HCT116 (cell line): ENCODE results near the gene FLYWCH1. TPM values are rescaled to one million over a fixed set of nuclear protein-coding genes. Genes with fewer than 3 reads are reported as not detected.

Source experiments
- ATAC-seq: fragments of 200-7000 bp; cut with Tn5 transposase; 2 replicates; pipeline ENCODE4 v1.9.1; 2020; ENCODE audit warnings: mild to moderate bottlenecking, moderate library complexity
- BruUV-seq: library from RNA; stranded (reverse); fragments of 400-500 nt; replicated peaks from 2 replicates; lab custom pipeline; 2021; lab: Mats Ljungman, UMichigan
- CTCF ChIA-PET: fragments of 300-600 bp; sonication (Branson Sonifier 250); formaldehyde crosslinking; loops from one replicate; lab custom pipeline; 2021; ENCODE audit warnings: antibody characterized with exemption; lab: Charles Lee
- POLR2A ChIA-PET: fragments of 300-600, 350-600 bp; sonication (Branson Sonifier 250); formaldehyde crosslinking; loops from one replicate; lab custom pipeline; 2021; ENCODE audit warnings: antibody characterized with exemption; lab: Charles Lee
- RAD21 ChIA-PET, 2 experiments: fragments of 300-600 bp; sonication (Branson Sonifier 250); formaldehyde crosslinking; loops; one replicate each; lab custom pipeline; 2023; ENCODE audit warnings: low total read pairs in 2 of 2; ENCODE audit not compliant: uncharacterized antibody in 2 of 2, unreplicated experiment in 2 of 2, low non-redundant PET in 1 of 2; lab: Charles Lee
- DNase-seq: peaks from one replicate; pipeline ENCODE4 v3.0.0-alpha.2; 2010; ENCODE audit warnings: low read depth, low spot score
- H2AFZ ChIP-seq: fragments of 200-600 bp; shearing (Covaris generic), sonication (generic); 2 replicates; pipeline ENCODE4 v1.6.1; 2017; ENCODE audit warnings: low read depth, mixed run types, mixed read lengths, antibody characterized with exemption, low read length; ENCODE audit not compliant: poor library complexity, severe bottlenecking
- H3K27ac ChIP-seq: 2 replicates; pipeline ENCODE4 v1.5.1; 2012; ENCODE audit warnings: low read depth, low read length
- H3K27me3 ChIP-seq: fragments of 200-600 bp; sonication (generic); 2 replicates; pipeline ENCODE4 v1.6.1; 2016; ENCODE audit warnings: mixed run types, low read length, mixed read lengths; ENCODE audit not compliant: insufficient read depth
- H3K36me3 ChIP-seq, 2 experiments: fragments of 200-500 bp in 1 of 2; fragments of 200-600 bp in 1 of 2; sonication (Bioruptor generic) in 1 of 2; sonication (generic) in 1 of 2; 2 replicates each; pipeline versions ENCODE4 v1.5.1 to v1.6.1; 2014 to 2016; ENCODE audit warnings: low read length in 2 of 2, inconsistent platforms in 1 of 2, mixed read lengths in 1 of 2, mixed run types in 1 of 2; ENCODE audit not compliant: insufficient read depth in 2 of 2, control insufficient read depth in 1 of 2
- H3K4me1 ChIP-seq, 2 experiments: fragments of 200-600 bp in 1 of 2; sonication (generic) in 1 of 2; 2 replicates each; pipeline versions ENCODE4 v1.5.1 to v1.6.1; 2012 to 2017; ENCODE audit warnings: low read length in 2 of 2, inconsistent platforms in 1 of 2, mild to moderate bottlenecking in 1 of 2, mixed read lengths in 1 of 2, mixed run types in 1 of 2, moderate library complexity in 1 of 2; ENCODE audit not compliant: insufficient read depth in 2 of 2, control insufficient read depth in 1 of 2
- H3K4me2 ChIP-seq: fragments of 200-600 bp; sonication (generic); 2 replicates; pipeline ENCODE4 v1.6.1; 2017; ENCODE audit warnings: mixed run types, low read length, mixed read lengths
- H3K4me3 ChIP-seq, 2 experiments: fragments of 200-600 bp in 1 of 2; sonication (generic) in 1 of 2; replicated peaks in 1 of 2; 2 replicates each; pipeline ENCODE4 v1.5.1; 2011 to 2016; ENCODE audit warnings: low read length in 2 of 2, control low read depth in 1 of 2, low read depth in 1 of 2, mild to moderate bottlenecking in 1 of 2, mixed read lengths in 1 of 2, mixed run types in 1 of 2
- H3K79me2 ChIP-seq: fragments of 200-600 bp; sonication (generic); 2 replicates; pipeline ENCODE4 v1.6.1; 2017; ENCODE audit warnings: mild to moderate bottlenecking, mixed run types, low read length, moderate library complexity, mixed read lengths; ENCODE audit not compliant: insufficient read depth
- H3K9ac ChIP-seq: fragments of 200-600 bp; sonication (generic); 2 replicates; pipeline ENCODE4 v1.6.1; 2016; ENCODE audit warnings: low read length, mixed read lengths
- H3K9me2 ChIP-seq: fragments of 200-600 bp; sonication (generic), shearing (Covaris generic); 2 replicates; pipeline ENCODE4 v1.6.1; 2017; ENCODE audit warnings: mixed run types, mild to moderate bottlenecking, moderate library complexity; ENCODE audit not compliant: insufficient read depth
- H3K9me3 ChIP-seq, 2 experiments: fragments of 200-500 bp in 1 of 2; fragments of 200-600 bp in 1 of 2; sonication (Bioruptor generic) in 1 of 2; sonication (generic) in 1 of 2; 2 replicates each; pipeline ENCODE4 v1.6.1; 2014 to 2017; ENCODE audit warnings: low read length in 2 of 2, mixed read lengths in 2 of 2, inconsistent platforms in 1 of 2, low read depth in 1 of 2, mild to moderate bottlenecking in 1 of 2, mixed run types in 1 of 2, moderate library complexity in 1 of 2; ENCODE audit not compliant: control insufficient read depth in 1 of 2, insufficient read depth in 1 of 2
- H4K20me1 ChIP-seq: fragments of 200-600 bp; sonication (generic), shearing (Covaris generic); 2 replicates; pipeline ENCODE4 v1.6.1; 2017; ENCODE audit warnings: mixed run types, mild to moderate bottlenecking, moderate library complexity; ENCODE audit not compliant: insufficient read depth
- CBX3 ChIP-seq: IDR thresholded peaks from 2 replicates; pipeline ENCODE4 v1.6.1; 2012; ENCODE audit warnings: low read depth
- CEBPB ChIP-seq: IDR thresholded peaks from 2 replicates; pipeline ENCODE4 v1.6.1; 2012; ENCODE audit warnings: low read depth
- EGR1 ChIP-seq: IDR thresholded peaks from 2 replicates; pipeline ENCODE4 v1.6.1; 2012; ENCODE audit warnings: low read depth
- ELF1 ChIP-seq: IDR thresholded peaks from 2 replicates; pipeline ENCODE4 v1.6.1; 2012; ENCODE audit warnings: low read depth, borderline replicate concordance
- EZH2 ChIP-seq: fragments of 200-600 bp; sonication (generic); IDR thresholded peaks from 2 replicates; pipeline ENCODE4 v1.6.1; 2017; ENCODE audit warnings: antibody characterized with exemption, mixed run types
- FOSL1 ChIP-seq: IDR thresholded peaks from 2 replicates; pipeline ENCODE4 v1.6.1; 2012; ENCODE audit warnings: low read depth
- JUND ChIP-seq: IDR thresholded peaks from 2 replicates; pipeline ENCODE4 v1.6.1; 2012
- POLR2A ChIP-seq: IDR thresholded peaks from 2 replicates; pipeline ENCODE4 v1.7.0; 2011; ENCODE audit warnings: borderline replicate concordance; ENCODE audit not compliant: insufficient read depth, insufficient read length; ENCODE audit errors: extremely low read depth
- POLR2AphosphoS5 ChIP-seq: IDR thresholded peaks from 2 replicates; pipeline ENCODE4 v1.6.1; 2011; ENCODE audit warnings: mild to moderate bottlenecking, low read depth, low read length, moderate library complexity
- RAD21 ChIP-seq: IDR thresholded peaks from 2 replicates; pipeline ENCODE4 v1.6.1; 2012; ENCODE audit warnings: low read depth, mild to moderate bottlenecking
- SIN3A ChIP-seq: IDR thresholded peaks from 2 replicates; pipeline ENCODE4 v1.6.1; 2012; ENCODE audit warnings: low read depth
- SRF ChIP-seq: IDR thresholded peaks from 2 replicates; pipeline ENCODE4 v1.6.1; 2012; ENCODE audit warnings: low read depth
- TCF7L2 ChIP-seq: IDR thresholded peaks from 2 replicates; pipeline ENCODE4 v1.7.0; 2011; ENCODE audit warnings: borderline replicate concordance, inconsistent platforms; ENCODE audit not compliant: insufficient read depth, insufficient read length; ENCODE audit errors: extremely low read depth
- YY1 ChIP-seq: IDR thresholded peaks from 2 replicates; pipeline ENCODE4 v1.6.1; 2011; ENCODE audit warnings: low read length, low read depth, moderate library complexity, mild to moderate bottlenecking; ENCODE audit not compliant: insufficient replicate concordance; ENCODE audit errors: extremely low read depth
- ZNF274 ChIP-seq: fragments of 200-500 bp; sonication (Bioruptor generic); IDR thresholded peaks from 2 replicates; pipeline ENCODE4 v1.6.1; 2014; ENCODE audit warnings: mild to moderate bottlenecking, low read depth, low read length, inconsistent platforms
- intact Hi-C: fragments of 100-400 bp; cut with micrococcal nuclease; formaldehyde crosslinking; loops from 2 replicates; pipeline ENCODE4 v1.10.0; 2022
- total RNA-seq: library from RNA; stranded (reverse); gene quantifications from one replicate; pipeline ENCODE4 v1.2.1, GENCODE V29; 2021; ENCODE audit not compliant: unreplicated experiment
- TF ChIP-seq, protein P1 (sequence below): IDR thresholded peaks from 2 replicates; pipeline ENCODE4 v1.6.1; 2012

Gene FLYWCH1
- total RNA-seq, 1 experiment from 2014 or later, result 66.6 TPM

DNA sequence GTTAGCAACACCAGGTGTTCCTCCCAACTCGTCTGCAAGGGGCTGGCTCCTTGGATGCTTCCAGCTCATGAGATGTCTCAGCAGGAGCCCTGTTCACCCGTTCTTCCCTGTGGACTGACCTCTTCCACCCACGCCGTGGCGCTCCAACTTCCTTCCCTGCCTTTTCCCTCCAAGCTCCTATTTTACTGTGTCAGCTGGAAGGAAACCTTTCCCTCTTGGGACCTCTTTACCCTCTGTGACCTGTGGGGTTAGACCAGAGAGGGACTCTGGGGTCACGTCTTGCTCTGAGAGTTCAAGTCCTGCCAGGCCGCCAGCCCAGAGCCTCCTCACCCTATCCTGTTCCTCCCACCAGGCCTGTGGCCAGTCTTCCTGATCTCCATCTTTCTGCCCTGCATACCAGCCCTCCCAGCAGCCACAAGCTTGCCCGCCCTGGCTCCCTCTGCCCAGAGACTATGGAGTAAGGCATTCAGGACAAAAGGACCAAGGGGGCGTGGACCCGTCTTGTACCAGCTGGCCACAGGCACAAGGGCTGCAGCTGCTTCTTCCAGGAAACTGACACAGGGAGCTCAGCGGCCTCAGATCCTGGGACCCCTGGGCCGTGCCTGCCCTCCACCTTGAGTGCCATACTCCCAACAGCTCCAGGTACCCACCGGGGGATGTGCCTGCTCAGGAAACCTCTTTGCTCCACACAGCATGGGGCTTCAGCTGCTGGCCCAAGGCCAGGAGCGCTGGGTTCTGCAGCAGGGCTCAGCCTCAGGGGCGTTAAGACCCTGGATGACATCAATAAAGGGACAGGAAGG lies 60.5 kb downstream of the FLYWCH1 start:
- no peak overlapping the region for H3K4me3 ChIP-seq
- DNase-seq (no peak), ATAC-seq (no peak)
- H3K36me3 ChIP-seq, result peaks cover 5 to 30% of the 10 kb centered on the region in 2 experiments; a peak in 3 of 4 replicates
- no peak overlapping the region for H3K4me2 ChIP-seq
- peaks cover 11 to 40% of the 10 kb centered on the region in 2 experiments for H3K4me1 ChIP-seq
- no peaks in the 10 kb centered on the region for H3K9me3 ChIP-seq
- CTCF ChIA-PET, result interaction anchor here (1.1 kb wide), 1 partner anchor 185 kb away, joined by 3 read pairs; no protein-coding TSS in a partner anchor
- RAD21 ChIA-PET, result no interaction called here
- no peak overlapping the region for H2AFZ ChIP-seq
- peaks cover 53% of the 10 kb centered on the region for H3K79me2 ChIP-seq
- TF ChIP-seq, protein P1, sequence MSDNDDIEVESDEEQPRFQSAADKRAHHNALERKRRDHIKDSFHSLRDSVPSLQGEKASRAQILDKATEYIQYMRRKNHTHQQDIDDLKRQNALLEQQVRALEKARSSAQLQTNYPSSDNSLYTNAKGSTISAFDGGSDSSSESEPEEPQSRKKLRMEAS, result no peak
- TF ChIP-seq POLR2A (peak; percentile 19), TCF7L2 (no peak)
- H3K9me2 ChIP-seq, result no peaks in the 10 kb centered on the region
- intact Hi-C loops, result no loop called here
- no peaks in the 10 kb centered on the region for H3K27me3 ChIP-seq
- H4K20me1 ChIP-seq, result peaks cover 6% of the 10 kb centered on the region; the same call in 1 of the 2 replicates
- no TSS peak for BruUV-seq
- H3K27ac ChIP-seq, result peak overlapping the region; percentile 95; the same call in 1 of the 2 replicates
- POLR2A ChIA-PET, result interaction anchor here (0.9 to 1.0 kb wide), 3 partner anchors 9 to 11 kb away, joined by 3 to 5 read pairs (median 3); partner anchors contain the start of gene KREMEN2
- no peak overlapping the region for H3K9ac ChIP-seq

DNA sequence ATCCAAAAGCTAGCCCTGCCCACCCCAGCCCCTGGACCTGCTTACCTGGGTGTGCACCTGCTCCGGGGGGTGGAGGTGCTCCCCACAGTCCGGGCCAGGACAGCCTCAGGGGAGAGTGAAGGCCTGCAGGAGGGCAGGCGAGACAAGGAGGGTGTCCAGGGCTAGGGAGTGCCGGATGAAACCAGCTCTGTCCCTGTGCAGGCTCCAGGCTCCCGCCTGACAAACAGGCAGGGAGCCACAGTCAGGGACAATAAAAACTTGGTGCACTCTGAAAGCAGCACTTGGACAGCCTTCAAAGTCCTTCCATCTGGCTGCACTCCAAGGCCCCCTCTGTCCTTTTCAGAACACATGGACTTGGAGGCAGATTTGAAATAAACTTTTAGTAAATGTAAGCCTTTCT lies 61.4 kb downstream of the FLYWCH1 start:
- peaks cover 9 to 34% of the 10 kb centered on the region in 2 experiments for H3K4me1 ChIP-seq
- H3K27me3 ChIP-seq, result no peaks in the 10 kb centered on the region
- TF ChIP-seq EGR1, result no peak
- TF ChIP-seq CEBPB, result no peak
- no peak for TF ChIP-seq ELF1
- TF ChIP-seq JUND, result no peak
- TF ChIP-seq EZH2, result no peak
- no peak for TF ChIP-seq CBX3
- TF ChIP-seq, protein P1, result no peak
- TF ChIP-seq SRF, result no peak
- TF ChIP-seq POLR2A, result no peak
- no peak for TF ChIP-seq YY1
- no peak for TF ChIP-seq RAD21
- no peak for TF ChIP-seq ZNF274
- no peak for TF ChIP-seq POLR2AphosphoS5
- no peak for TF ChIP-seq FOSL1
- TF ChIP-seq SIN3A, result no peak
- ChIA-PET POLR2A (interaction anchor here (1.0 kb wide), 1 partner anchor 8 kb away, joined by 3 read pairs; no protein-coding TSS in a partner anchor), CTCF (no interaction called here), RAD21 (no interaction called here)
- DNase-seq (no peak), ATAC-seq (no peak)
- H3K36me3 ChIP-seq, result peaks cover 5 to 37% of the 10 kb centered on the region in 2 experiments; a peak in 3 of 4 replicates
- H3K9ac ChIP-seq, result 0 out of 2 replicates have a peak overlapping the region, but pooled peaks have one; percentile 8
- no TSS peak for BruUV-seq
- H3K27ac ChIP-seq, result peak overlapping the region; percentile 95; the same call in 1 of the 2 replicates
- no peaks in the 10 kb centered on the region for H3K9me2 ChIP-seq
- H2AFZ ChIP-seq, result no peak overlapping the region
- no peak overlapping the region for H3K4me3 ChIP-seq
- H3K79me2 ChIP-seq, result peaks cover 62% of the 10 kb centered on the region
- intact Hi-C loops, result no loop called here
- no peak overlapping the region for H3K4me2 ChIP-seq
- H4K20me1 ChIP-seq, result peaks cover 6% of the 10 kb centered on the region; the same call in 1 of the 2 replicates
- no peaks in the 10 kb centered on the region for H3K9me3 ChIP-seq
